Rectal smooth muscle tissue (tissue), 1 donor: ENCODE results near the gene TEX51.

Experiments used
- H3K27ac ChIP-seq: one replicate; pipeline ENCODE4 v1.7.0; 2013; ENCODE audit warnings: low read depth, low read length, inconsistent platforms
- H3K27me3 ChIP-seq: one replicate; pipeline ENCODE4 v1.7.0; 2013; ENCODE audit warnings: low read length; ENCODE audit not compliant: control insufficient read depth, insufficient read depth
- H3K36me3 ChIP-seq: one replicate; pipeline ENCODE4 v1.7.0; 2013; ENCODE audit warnings: low read length; ENCODE audit not compliant: control insufficient read depth, insufficient read depth
- H3K4me1 ChIP-seq: one replicate; pipeline ENCODE4 v1.7.0; 2013; ENCODE audit warnings: low read length; ENCODE audit not compliant: control insufficient read depth, insufficient read depth
- H3K4me3 ChIP-seq: one replicate; pipeline ENCODE4 v1.7.0; 2013; ENCODE audit warnings: low read length
- H3K9ac ChIP-seq: one replicate; pipeline ENCODE4 v1.7.0; 2013; ENCODE audit warnings: low read length

Gene TEX51

DNA sequence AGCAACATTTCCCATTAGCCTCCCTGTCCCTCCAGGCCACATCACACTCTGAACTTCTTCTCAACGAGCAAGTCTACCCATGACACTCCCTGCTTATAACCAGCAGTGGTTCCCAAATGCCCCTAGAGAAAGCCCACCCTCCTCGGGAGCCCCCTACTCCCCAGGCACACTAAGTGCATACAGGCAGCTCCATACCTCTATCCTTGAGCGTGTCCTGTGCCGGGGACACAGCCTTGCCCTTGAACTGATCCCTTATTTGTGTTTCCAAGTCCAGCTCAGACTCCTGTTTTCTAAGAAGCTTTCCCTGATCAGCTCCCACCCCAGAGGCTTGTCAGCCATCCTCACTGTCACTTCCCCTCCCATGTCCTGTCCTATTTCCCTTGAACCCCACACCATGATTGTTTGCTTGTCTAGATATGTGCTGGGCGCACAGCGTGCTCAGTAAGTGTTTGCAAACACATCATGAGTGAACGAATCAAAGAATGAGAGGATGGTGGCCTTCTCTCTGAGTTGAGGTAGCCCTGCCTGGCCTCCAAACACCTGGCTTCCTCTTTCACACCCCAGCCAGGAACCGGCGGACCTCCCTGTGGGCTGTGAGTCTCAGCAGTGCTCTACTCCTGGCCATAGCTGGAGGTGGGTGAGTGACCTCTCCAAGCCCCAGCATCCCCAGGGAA lies 2.1 kb downstream of the TEX51 start:
- Histone ChIP-seq H3K4me1 (no peaks in the 10 kb centered on the region), H3K27ac (no peak overlapping the region), H3K4me3 (no peak overlapping the region), H3K9ac (no peak overlapping the region), H3K36me3 (no peaks in the 10 kb centered on the region), H3K27me3 (no peaks in the 10 kb centered on the region)

DNA sequence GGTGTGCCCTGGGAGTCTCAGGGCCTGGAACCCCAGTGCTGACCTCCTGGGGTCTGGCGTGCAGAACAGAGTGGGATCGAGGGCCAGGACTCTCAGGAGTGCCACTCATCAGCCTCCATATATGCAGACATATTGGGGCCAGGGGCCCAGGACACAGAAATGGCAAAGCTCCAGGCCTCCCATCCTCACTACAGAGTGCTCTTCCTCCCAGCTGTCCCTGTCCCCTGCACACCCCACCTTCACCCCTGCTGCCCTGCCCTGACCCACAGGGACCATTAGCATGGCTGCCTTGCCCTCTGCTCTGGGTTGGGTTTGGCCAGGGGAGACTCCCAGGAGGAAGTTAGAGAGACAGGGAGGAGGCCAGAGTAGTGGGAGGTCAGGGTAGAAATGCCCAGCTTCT lies 2.8 kb downstream of the TEX51 start:
- no peaks in the 10 kb centered on the region for H3K4me1 ChIP-seq
- no peak overlapping the region for H3K4me3 ChIP-seq
- H3K27ac ChIP-seq = no peak overlapping the region
- H3K27me3 ChIP-seq = no peaks in the 10 kb centered on the region
- H3K36me3 ChIP-seq = no peaks in the 10 kb centered on the region
- no peak overlapping the region for H3K9ac ChIP-seq

DNA sequence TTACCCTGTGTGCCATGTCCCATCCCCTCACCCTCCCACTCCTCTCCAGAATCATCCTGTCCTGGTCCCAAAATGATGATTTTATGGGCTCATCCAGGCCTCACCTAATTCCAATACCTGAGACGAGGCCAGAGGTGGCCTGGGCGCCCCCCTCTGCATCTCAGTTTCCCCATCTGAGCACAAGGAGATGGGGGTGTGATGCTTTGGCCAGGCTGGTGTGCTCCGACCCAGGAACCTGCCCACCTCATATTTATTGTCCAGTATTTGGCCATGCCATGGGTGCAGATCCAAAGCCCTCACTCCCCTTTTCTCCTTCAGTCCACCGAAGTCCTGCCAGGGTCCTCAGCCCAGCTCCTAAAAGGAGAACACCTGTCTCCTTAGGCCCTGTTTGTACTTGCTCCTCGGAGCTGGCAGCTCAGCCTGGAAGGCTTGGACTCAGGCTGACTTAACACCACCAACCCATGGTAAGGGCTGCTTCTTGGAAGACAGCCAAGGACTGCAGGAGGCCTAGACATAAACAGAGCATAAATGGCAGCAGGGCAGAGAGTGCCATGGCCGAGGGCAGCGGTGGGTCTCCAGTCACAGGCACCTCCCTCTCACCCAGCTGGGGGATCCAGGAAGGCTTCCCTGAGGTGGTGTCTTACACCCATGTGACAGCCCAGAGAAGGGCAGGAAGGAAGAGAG lies 3.6 kb downstream of the TEX51 start:
- Histone ChIP-seq H3K4me1 (no peaks in the 10 kb centered on the region), H3K27me3 (no peaks in the 10 kb centered on the region), H3K9ac (no peak overlapping the region), H3K27ac (no peak overlapping the region), H3K36me3 (no peaks in the 10 kb centered on the region), H3K4me3 (no peak overlapping the region)

DNA sequence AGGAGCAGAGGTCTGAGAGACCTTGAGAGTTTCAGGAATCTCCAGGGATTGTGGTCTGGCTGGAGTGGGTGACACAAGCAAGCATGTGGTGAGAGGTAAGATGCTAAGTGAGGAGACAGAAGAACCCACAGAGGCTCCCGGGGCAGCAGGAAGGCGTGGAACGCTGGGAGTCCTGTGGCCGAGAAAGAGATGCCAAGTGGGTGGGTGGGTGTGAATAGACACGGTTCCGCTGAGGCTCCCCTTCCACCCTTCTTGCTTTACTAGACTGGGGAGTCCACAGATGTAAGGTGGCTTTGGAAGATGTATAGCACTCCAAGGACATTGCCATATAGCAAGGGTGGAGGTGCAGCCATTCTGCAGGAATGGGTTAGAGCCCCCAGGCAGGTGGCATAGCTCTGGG lies 4.2 kb downstream of the TEX51 start:
- Histone ChIP-seq H3K36me3 (no peaks in the 10 kb centered on the region), H3K4me3 (no peak overlapping the region), H3K4me1 (no peaks in the 10 kb centered on the region), H3K9ac (no peak overlapping the region), H3K27me3 (no peaks in the 10 kb centered on the region), H3K27ac (no peak overlapping the region)

DNA sequence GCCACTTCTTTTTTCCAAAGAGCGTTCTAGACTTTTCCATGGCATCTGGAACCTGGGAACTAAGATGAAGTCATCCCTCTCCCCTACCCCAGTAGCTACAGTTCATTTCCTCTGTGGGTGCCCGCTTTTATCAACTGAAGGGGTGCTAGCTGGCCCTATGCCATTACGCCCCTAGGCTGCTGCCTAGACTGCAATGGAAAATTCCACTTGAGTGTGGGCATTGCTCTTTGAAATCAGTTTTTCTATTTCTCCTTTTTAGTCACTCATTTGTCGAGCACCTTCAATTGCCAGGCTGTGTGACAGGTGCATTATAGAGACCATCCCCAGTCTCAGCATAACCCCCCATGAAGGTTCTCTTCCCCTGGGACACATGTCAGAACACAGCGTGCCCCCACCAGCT lies 7.3 kb downstream of the TEX51 start:
- Histone ChIP-seq H3K27ac (no peak overlapping the region), H3K4me1 (peaks cover 8% of the 10 kb centered on the region), H3K27me3 (no peaks in the 10 kb centered on the region), H3K4me3 (no peak overlapping the region), H3K9ac (no peak overlapping the region), H3K36me3 (no peaks in the 10 kb centered on the region)

DNA sequence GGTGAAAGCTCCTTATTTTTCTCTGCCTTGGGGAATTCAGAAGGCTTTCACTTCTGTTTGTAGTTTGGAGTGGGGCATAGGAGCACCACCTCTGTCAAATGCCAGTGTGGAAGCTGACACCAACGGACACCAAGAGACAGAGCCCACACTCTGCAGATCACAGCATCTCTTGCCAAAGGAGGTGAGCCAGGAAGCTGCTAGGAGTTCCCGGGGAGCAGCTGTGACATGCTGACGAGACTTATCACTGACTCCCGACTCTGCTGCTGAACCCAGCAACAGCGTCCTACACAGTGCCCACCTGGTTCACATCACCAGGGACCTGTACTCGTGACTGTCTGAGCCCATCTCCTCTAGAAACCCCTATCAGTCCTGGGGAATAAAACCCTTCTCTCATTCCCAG lies 8.1 kb downstream of the TEX51 start:
- Histone ChIP-seq H3K9ac (no peak overlapping the region), H3K27ac (no peak overlapping the region), H3K36me3 (no peaks in the 10 kb centered on the region)

DNA sequence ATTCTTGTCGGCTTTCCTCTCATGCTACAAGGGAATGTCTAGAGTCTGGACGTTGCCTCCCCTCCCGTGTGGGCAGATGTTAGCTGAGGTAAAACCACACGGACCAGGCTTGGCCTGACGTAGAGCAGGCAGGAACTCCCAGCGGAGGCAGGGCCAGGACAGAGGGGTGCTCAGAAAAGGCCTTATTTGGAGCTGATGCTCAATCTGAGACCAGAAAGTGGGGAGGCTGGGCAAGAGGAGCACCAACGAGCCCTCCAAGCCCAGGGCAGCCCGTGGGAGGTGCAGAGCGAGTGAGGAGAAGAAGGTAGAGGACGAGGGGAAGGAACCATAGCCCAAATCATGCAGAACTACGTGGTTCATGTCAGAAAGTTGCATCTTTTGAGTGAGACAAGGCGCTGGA lies 9.0 kb downstream of the TEX51 start:
- peaks cover 8% of the 10 kb centered on the region for H3K4me1 ChIP-seq
- no peak overlapping the region for H3K27ac ChIP-seq
- no peak overlapping the region for H3K9ac ChIP-seq
- H3K27me3 ChIP-seq = no peaks in the 10 kb centered on the region
- H3K4me3 ChIP-seq = no peak overlapping the region
- H3K36me3 ChIP-seq = no peaks in the 10 kb centered on the region

More for the DNA sequence above, 8.1 kb downstream of the TEX51 start:
- H3K4me1 ChIP-seq = peaks cover 8% of the 10 kb centered on the region
- no peak overlapping the region for H3K4me3 ChIP-seq
- H3K27me3 ChIP-seq = no peaks in the 10 kb centered on the region

DNA sequence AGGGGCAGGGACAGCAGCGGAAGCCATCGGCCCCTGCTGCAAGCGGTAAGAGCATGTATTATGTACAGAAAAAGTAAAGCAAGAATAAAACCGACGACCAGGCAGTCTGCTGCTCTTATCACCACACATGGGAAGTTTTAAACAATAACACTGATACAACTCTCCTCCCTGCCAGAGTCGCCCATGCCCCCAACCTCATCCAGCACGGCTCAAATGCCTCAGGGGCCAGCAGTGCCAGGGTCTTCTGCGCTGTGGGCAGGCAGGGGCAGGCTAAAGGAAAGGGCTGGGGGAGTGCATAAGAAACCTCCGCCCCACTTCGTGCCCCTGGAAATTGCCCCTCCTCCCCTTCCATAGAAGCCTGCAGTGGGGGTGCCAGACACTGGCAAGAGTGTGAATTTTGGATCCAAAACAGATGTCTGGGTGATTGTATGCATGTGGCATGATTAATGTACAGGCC lies 10.1 kb downstream of the TEX51 start:
- Histone ChIP-seq H3K27me3 (no peaks in the 10 kb centered on the region), H3K4me1 (peaks cover 8% of the 10 kb centered on the region), H3K9ac (no peak overlapping the region), H3K27ac (peak overlapping the region; percentile 15), H3K36me3 (no peaks in the 10 kb centered on the region), H3K4me3 (no peak overlapping the region)

DNA sequence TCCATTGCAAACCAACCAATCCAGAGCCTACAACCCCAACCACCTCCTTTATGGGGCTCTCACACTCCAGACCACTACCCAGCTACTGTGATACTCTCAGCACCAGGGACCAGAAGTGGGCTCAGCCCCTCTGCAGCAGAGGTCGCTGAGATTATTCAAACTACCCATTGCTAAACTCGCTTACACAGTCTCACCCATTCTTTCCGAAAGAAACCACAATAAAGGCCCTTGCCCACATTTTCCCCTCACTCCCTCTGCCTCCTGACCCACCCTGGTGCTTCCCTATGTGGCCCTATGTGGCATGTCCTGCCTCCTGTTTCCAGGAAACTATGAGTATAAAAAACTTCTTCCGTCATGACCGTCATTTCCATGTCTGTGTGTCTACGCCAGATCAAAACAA lies 10.7 kb downstream of the TEX51 start:
- Histone ChIP-seq H3K4me3 (no peak overlapping the region), H3K27me3 (no peaks in the 10 kb centered on the region), H3K9ac (no peak overlapping the region), H3K27ac (no peak overlapping the region), H3K36me3 (no peaks in the 10 kb centered on the region), H3K4me1 (peaks cover 8% of the 10 kb centered on the region)

DNA sequence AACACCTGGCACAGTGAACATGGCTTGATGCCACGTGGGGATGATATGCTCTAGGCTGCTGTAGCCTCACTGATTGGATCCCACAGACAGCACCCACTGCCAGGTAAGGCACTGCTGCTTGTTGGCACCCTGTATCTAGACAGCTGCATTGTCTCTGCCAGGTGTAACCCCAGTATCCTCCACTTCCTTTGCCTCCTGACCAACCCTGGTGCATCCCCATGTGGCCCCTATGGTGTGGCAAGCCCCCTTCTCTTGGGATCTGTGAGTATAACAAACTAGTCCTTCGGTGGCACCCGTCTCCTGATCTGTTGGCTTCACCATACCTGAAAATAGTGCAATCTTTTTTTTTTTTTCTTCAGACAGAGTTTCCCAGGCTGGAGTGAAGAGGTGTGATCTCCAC lies 11.1 kb downstream of the TEX51 start:
- Histone ChIP-seq H3K27me3 (no peaks in the 10 kb centered on the region), H3K27ac (no peak overlapping the region), H3K9ac (no peak overlapping the region), H3K4me3 (no peak overlapping the region), H3K36me3 (no peaks in the 10 kb centered on the region), H3K4me1 (peaks cover 8% of the 10 kb centered on the region)

DNA sequence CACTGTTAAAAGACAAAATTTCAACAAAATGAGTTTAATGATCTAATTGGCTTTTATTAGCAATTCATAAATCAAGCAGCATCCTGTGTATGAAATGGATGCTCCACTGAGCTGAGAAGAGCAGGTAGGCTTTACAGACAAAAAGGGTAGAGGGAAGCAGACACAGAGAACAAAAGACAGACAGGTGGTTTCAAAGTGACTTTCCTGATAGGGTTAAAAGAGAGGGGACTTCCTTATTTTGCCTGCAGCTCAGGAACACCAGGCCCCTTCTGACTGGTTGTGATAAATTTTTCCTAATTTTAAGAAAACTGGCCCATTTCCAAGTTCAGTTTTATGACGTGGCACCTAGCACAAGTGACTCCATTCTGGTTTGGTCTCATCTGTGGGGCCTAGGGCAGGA lies 11.9 kb downstream of the TEX51 start:
- Histone ChIP-seq H3K27me3 (no peaks in the 10 kb centered on the region), H3K36me3 (no peaks in the 10 kb centered on the region), H3K27ac (no peak overlapping the region)

DNA sequence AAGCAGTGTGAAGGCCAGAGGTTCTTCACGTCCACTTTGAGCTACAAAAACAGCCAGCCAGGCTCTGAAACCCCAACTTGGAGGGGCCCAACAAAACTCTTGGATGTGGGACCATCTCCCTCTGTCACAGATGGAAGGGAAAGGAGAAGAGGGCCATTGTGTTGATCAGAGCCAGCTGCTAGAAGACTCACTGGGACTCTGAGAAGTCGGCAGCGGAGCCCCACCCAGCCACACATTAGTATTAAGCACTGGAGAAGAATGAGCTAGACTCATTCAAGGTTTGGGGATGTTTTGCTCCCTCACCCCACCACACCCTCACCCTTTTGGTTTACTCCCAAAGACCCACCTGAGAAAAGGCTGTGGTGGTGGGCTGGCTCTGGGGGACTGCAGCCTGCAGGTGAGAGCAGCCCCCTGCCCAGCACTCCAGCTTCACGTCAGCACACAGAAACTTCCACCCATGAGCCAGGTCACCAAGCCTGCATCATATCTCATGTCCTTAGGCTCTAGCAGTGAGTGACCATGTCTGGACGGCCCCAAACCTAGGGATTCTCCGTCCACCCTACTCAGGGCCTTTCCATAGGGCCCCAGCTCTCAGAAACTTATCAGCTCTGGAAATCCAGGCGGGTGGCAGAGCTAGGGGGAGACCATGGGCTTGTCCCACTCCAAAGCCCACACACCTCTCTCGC lies 12.6 kb downstream of the TEX51 start:
- peaks cover 8% of the 10 kb centered on the region for H3K4me1 ChIP-seq
- H3K4me3 ChIP-seq = no peak overlapping the region
- H3K36me3 ChIP-seq = no peaks in the 10 kb centered on the region
- no peak overlapping the region for H3K27ac ChIP-seq
- H3K27me3 ChIP-seq = no peaks in the 10 kb centered on the region
- H3K9ac ChIP-seq = no peak overlapping the region

More for the DNA sequence above, 11.9 kb downstream of the TEX51 start:
- Histone ChIP-seq H3K4me1 (peaks cover 8% of the 10 kb centered on the region), H3K9ac (no peak overlapping the region), H3K4me3 (no peak overlapping the region)
